RPMI8226 (cell line): ENCODE results near the gene RBM10.
"Not testable (repeated sequence)": the region's sequence is repeated elsewhere in the genome, so short reads cannot be mapped to it uniquely, and the experiment has no call there.

ENCODE experiments used
- DNase-seq: peaks from one replicate; pipeline ENCODE4 v3.0.0-alpha.2; 2015

Gene RBM10, protein sequence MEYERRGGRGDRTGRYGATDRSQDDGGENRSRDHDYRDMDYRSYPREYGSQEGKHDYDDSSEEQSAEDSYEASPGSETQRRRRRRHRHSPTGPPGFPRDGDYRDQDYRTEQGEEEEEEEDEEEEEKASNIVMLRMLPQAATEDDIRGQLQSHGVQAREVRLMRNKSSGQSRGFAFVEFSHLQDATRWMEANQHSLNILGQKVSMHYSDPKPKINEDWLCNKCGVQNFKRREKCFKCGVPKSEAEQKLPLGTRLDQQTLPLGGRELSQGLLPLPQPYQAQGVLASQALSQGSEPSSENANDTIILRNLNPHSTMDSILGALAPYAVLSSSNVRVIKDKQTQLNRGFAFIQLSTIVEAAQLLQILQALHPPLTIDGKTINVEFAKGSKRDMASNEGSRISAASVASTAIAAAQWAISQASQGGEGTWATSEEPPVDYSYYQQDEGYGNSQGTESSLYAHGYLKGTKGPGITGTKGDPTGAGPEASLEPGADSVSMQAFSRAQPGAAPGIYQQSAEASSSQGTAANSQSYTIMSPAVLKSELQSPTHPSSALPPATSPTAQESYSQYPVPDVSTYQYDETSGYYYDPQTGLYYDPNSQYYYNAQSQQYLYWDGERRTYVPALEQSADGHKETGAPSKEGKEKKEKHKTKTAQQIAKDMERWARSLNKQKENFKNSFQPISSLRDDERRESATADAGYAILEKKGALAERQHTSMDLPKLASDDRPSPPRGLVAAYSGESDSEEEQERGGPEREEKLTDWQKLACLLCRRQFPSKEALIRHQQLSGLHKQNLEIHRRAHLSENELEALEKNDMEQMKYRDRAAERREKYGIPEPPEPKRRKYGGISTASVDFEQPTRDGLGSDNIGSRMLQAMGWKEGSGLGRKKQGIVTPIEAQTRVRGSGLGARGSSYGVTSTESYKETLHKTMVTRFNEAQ

DNA sequence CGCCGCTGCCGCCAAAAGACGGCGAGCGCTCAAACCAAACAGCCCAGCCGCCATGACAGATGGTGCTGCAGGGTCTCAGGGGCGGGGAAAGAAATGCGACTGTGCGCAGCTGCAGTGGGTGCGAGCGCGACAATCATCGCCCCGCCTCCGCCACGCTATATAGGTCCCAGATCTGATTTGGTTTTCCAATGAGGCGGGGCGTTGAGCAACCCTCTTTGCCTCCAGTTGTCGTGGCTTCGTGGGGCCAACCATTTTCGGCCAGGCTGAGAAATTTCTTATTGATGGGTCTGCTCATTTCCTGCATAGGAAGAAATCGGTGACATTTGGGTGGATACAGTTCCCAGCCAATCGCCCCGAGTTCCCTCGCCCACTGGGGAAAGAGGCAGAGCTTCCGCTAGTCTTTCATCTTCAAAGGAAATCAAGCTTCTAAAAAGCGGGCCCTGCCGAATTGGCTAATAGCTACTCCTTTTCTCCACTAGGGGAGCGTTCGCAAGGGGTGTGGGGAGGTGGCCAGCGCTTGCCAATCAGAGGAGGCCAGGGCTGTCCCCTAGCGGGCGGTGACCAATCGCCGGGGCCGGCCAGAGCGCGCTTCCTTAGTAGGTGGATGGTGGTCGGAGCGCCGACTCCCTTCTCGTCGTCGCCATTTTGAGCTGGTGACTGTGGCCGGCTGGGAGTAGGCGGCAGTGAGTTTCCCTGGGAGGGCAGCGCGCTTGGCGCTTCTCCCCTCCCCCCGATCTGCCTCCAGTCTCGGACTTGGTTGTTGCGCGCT is at the start of gene RBM10, which contains the start of gene NDUFB11:
TSS of gene RBM10 (plus strand) at position 596 of the 769 bp plus-strand sequence. CDS start 2,261 bp downstream, outside the sequence.
TSS of gene NDUFB11 (minus strand) at position 77 of the 769 bp plus-strand sequence. CDS start at position 54, 23 bp downstream.
- DNase-seq: peak; percentile 94

DNA sequence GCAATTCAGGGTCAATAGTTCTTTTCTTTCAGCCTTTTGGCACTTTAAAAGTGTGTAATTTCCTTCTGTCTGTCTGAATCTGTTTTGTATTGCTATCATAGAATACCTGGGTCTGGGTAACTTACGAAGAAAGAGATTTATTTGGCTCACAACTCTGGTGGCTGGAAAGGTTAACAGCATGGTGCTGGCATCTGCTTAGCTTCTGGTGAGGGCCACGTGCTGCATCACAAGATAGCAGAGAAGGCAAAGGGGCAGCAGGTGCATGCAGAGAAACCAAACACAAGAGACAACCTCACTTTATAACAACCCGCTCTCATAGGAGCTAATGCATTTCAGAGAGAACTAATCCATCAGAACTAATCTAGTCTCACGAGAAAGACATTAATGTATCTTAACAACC is 48.0 kb upstream of the RBM10 start:
- DNase-seq: no peak

DNA sequence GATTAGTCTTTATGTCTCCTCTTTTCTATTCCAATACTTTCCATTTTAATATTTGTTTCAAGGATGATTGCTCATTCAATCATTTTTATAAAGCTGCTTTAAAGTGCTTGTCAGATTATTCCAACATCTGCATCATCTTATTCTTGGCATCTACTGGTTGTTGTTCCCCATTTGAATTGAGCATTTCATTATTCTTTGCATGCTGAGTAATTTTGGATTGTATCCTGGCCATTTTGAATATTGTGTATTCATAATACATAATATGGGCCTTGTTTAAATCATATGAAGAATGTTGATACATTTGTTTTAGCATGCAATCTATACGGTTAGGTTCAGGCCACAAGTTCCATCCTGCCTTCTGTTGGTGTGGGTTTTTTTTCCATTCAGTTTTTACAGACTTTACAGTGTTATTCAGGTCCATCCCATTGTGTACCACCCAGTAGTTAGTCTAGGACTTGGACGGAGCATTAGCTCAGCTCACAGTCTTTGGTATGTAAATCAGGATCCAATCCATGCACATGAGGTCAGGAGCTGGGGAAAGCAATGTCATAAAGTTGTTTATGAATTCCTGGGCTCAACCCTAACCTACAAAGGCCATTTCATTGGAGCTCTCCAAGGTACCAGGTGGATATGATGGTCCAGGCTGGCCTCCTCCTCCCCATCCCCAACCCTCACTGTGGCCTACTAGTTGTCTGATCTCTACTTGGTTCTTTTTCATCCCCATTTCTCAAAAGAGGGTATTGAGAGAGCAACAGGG is 46.5 kb upstream of the RBM10 start:
- no peak for DNase-seq

DNA sequence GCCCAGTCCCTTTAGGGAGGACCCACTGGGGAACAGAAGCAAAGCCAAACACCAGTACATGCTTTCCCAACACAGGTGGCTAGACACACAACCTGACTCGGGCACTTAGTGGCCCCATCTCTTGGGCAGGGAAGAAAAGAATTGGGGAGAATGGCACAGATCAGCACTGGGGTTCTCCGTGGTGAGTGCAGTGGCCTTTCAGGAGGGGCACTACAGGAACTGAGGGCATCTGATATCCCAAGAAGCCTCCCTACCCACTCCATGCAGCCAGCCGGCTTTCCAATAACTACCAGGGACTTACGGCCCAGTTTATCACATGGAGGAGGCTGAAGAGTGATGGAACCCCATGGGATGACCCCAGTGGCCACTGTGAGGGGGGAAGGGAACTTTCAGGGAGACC is 43.8 kb upstream of the RBM10 start:
- no peak for DNase-seq

- DNase-seq: not testable (repeated sequence)
These were observed 33.9 kb upstream of the RBM10 start for GRCh38 chrX:47110936-47111615.

DNA sequence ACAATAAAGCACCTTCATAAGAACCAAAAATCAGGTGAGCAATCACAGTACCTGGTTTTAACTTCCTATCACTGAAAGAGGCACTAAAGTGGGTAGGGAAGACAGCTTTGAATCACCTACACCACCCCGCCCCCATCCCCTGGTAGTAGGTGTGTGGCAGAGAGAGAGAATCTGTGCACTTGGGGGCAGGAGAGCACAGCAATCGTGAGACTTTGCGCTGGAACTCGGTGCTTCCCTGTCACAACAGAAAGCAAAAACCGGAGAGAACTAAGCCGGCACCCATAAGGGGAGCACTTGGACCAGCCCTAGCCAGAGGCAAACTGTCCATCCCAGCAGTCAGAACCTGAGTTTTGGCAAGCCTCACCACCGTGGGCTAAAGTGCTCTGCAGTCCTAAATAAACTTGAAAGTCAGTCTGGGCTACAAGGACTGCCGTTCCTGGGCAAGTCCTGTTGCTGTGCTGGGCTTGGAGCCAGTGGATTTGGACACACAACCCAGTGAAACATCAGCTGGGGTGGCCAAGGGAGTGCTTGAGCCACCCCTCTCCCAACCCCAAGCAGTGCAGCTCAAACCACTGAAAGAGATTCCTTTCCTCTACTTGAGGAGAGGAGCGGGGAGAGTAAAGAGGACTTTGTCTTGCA is 32.6 kb upstream of the RBM10 start:
- no peak for DNase-seq

DNA sequence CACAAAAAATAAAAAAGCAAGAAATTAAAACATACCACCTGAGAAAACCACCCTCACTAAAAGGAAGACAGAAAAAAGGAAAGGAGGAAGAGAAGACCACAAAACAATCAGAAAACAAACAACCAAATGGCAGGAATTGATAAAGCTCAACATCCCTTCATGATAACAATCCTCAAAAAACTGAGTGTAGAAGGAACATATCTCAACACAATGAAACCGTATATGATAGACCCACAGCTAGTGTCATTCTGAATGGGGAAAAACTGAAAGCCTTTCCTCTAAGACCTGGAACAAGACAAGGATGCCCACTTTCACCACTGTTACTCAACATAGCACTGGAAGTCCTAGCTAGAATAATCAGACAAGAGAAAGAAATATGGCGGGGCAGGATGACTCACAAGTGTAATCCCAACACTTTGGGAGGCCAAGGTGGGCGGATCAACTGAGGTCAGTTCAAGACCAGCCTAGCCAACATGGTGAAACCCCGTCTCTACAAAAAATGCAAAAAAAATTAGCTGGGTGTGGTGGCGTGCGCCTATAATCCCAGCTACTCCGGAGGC is 28.4 kb upstream of the RBM10 start:
- DNase-seq: not testable (repeated sequence)

- not testable (repeated sequence) for DNase-seq
These were observed 20.6 kb upstream of the RBM10 start for GRCh38 chrX:47124466-47124865.

DNA sequence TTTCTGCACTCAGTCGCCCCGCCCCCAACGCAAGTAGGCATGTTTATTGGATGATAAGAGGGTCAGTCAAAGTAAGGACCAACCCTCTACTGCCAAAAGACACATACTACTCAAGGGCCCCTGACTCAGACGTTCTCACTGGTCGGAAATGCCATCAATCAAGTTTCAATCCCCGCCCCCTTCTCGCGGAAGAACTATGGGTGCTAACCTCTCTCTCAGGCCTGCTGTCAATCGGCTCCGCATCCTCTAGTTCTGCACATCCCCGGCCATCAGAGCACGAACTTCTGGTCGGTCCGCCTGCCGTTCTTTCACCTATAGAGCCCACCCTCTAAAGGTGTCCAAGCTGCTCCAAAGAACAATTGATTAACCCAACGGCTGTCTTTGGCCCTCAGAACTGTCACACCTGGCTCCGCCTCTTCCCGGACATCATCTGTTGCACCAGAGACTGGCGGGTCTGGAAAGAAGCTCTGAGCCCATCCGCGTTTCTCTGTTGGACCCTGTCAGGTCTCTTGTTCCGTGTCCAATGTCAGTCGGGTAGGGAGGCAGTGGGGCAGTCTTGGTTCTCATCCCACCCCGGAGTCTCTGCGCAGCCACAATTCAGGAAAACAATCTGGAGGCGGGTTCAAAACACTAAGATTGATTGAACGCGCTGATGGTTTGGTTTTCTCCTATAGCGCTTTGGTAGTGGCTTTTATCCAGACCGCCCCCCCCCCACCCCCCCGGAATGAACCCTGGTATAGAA is 15.7 kb upstream of the RBM10 start:
- peak; percentile 93 for DNase-seq

- DNase-seq: no peak
These were observed 15.1 kb upstream of the RBM10 start for GRCh38 chrX:47129899-47130358.

DNA sequence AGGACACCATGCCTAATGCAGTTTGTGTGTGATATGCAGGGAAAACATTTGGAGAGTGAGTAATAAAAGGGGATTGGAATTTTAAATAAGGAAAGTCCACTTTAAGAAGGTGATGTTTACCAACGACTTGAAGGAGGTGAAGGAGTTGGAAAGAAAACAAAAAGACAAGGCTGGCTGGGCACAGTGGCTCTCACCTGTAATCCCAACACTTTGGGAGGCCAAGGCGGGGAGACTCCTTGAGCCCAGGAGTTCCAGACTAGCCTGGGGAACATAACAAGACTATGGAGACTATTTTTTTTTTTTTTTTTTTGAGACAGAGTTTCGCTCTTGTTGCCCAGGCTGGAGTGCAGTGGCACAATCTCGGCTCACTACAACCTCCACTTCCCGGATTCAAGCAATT is 11.5 kb upstream of the RBM10 start:
- DNase-seq: no peak

- DNase-seq: not testable (repeated sequence)
These were observed 9.4 kb upstream of the RBM10 start for GRCh38 chrX:47135650-47136049.

DNA sequence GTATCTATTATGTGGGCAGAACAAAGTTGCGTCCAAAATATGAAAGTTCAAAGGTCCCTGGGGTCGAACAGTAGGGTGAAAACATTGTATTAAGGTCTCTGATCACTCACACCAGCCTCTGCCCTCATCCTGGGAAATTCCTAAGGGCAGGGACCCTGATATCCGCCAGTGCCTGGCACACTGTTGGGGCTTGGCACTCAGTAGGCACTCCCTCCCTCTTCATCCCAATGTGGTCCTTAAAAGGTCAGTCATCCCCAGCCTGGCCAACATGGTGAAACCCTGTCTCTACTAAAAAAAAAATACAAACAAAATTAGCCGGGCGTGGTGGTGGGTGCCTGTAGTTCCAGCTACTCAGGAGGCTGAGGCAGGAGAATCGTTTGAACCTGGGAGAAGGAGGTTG is 6.8 kb upstream of the RBM10 start:
- DNase-seq: no peak

GRCh38 chrX:47143894-47144625 is 961 bp upstream of the RBM10 start:
- DNase-seq: peak; percentile 55

DNA sequence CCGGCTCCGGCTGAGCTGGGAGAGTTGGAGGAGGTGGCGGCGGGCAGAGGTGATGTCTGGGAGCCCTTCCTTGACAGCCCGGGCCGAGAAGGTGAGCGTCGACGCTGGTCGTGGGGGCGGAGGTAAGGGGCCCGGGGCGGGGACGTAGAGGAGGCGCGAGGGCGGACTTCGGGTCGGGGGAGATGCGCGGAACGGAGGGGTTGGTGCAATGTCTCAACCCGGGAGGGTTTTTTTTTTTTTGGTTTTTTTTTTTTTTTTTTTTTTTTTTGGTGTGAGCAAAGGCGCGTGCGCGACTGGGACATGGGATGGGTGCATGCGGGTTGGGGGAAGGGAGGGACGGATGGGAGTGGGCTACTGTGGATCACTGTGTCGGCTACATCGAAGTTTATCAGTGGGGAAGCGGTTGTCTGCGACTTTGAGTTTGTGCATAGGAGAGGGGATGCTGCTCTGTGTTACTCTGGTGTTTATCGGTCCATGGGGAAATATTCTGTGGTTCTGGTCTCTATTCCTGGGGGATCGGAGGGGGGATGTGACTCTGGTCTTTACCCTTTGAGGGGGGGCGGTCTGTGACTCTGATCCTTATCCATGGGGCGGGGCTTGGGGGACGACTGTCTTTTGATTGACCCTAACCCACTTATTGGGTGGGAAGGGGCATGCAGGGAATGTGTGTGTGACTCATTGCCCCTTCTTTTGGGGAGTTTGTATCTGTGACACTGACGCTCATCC is 537 bp downstream of the RBM10 start:
- no peak for DNase-seq

- DNase-seq: no peak
These were observed 1.3 kb downstream of the RBM10 start for GRCh38 chrX:47146121-47146935.
